GM19452 (cell line): ENCODE data around the gene WDFY4.

Experiments used
- ATAC-seq: cut with Tn5 transposase; IDR thresholded peaks from one replicate; pipeline ENCODE4 v1.9.1; 2021; ENCODE audit not compliant: unreplicated experiment

WDFY4 gene

GRCh38 chr10:48740015-48740707, 55.5 kb downstream of the WDFY4 start:
- no peak for ATAC-seq

- no peak for ATAC-seq
These were observed 56.3 kb downstream of the WDFY4 start for GRCh38 chr10:48740988-48741387.

- ATAC-seq: no peak
These were observed 58.5 kb downstream of the WDFY4 start for GRCh38 chr10:48742891-48743860.

GRCh38 chr10:48744587-48744986, 59.9 kb downstream of the WDFY4 start:
- no peak for ATAC-seq

- no peak for ATAC-seq
These were observed 61.1 kb downstream of the WDFY4 start for GRCh38 chr10:48745662-48746245.

GRCh38 chr10:48748573-48748972, 63.9 kb downstream of the WDFY4 start:
- ATAC-seq: no peak

GRCh38 chr10:48749254-48749787, 64.6 kb downstream of the WDFY4 start:
- ATAC-seq: no peak

- no peak for ATAC-seq
These were observed 65.3 kb downstream of the WDFY4 start for GRCh38 chr10:48750019-48750418.

- ATAC-seq: no peak
These were observed 66.3 kb downstream of the WDFY4 start for GRCh38 chr10:48750991-48751390.

GRCh38 chr10:48751730-48752129, 67.1 kb downstream of the WDFY4 start:
- ATAC-seq: no peak

- ATAC-seq: no peak
These were observed 73.7 kb downstream of the WDFY4 start for GRCh38 chr10:48758411-48758810.

- ATAC-seq: peak; percentile 89
These were observed 74.6 kb downstream of the WDFY4 start for GRCh38 chr10:48759113-48759901.

- no peak for ATAC-seq
These were observed 76.3 kb downstream of the WDFY4 start for GRCh38 chr10:48760983-48761382.

GRCh38 chr10:48762064-48763042, 77.7 kb downstream of the WDFY4 start:
- no peak for ATAC-seq

- ATAC-seq: no peak
These were observed 78.8 kb downstream of the WDFY4 start for GRCh38 chr10:48763403-48763965.

GRCh38 chr10:48764486-48764885, 79.8 kb downstream of the WDFY4 start:
- no peak for ATAC-seq

- peak; percentile 47 for ATAC-seq
These were observed 80.4 kb downstream of the WDFY4 start for GRCh38 chr10:48765039-48765438.

GRCh38 chr10:48765527-48765926, 80.9 kb downstream of the WDFY4 start:
- no peak for ATAC-seq
